ENCODE measurements around the gene RASA1. TPM values are rescaled to one million over a fixed set of nuclear protein-coding genes. Genes with fewer than 3 reads are reported as not detected.
A peak's percentile ranks its signal among the peaks of the same experiment; 100 is the strongest.

Gene RASA1
- polyA plus RNA-seq, 6 donors from 2014 or later, result 7.6 to 14.3 (median 7.8) TPM

DNA sequence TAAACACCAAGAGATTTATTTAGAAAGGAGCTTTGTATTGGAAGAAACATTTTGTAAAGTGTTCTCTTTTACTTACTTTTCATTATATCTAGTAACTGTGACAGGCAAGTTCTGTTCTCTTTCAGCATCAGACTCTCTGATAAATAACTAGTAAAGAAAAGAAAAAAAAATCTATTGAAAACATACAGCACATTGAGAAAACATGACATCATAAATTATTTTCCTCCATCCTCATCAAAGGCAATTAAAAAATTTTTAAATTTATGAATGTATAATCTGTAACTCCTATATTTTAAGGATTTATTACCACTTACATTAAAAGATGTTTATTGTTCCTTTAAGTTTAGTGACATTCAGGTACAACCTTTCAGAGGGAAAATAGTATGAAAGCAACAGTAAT lies 133.9 kb downstream of the RASA1 start:
- Mint-ChIP-seq H3K4me1 (peaks cover 8 to 25% (median 15%) of the 10 kb centered on the region in 3 donors), H3K36me3 (peaks cover 6 to 14% of the 10 kb centered on the region in 2 donors), H3K27ac (peak overlapping the region in 3 of 6 donors; percentile 20 to 70 (median 60)), H3K4me3 (no peak overlapping the region), H3K27me3 (no peaks in the 10 kb centered on the region), H3K9me3 (no peaks in the 10 kb centered on the region)
- ATAC-seq (ENCODE audit: low read depth in 2 of 2), result no peak
- no peak for DNase-seq

DNA sequence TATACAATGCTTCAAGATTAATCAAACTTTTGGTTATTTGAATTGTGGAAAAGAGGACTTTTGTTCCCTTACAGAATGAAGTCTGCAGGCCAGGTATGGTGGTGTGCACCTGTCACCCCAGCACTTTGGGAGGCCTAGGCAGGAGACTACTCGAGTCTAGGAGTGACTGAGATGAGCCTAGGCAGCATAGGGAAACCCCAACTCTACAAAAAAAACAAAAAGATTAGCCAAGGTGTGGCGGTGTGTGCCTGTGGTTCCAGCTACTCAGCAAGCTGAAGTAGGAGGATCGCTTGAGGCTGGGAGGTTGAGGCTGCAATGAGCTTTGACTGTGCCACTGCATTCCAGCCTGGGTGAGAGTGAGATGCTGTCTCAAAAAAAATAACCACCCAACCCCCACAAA lies 135.7 kb downstream of the RASA1 start:
- Mint-ChIP-seq H3K9me3 (no peaks in the 10 kb centered on the region), H3K27me3 (no peaks in the 10 kb centered on the region), H3K4me1 (peaks cover 8 to 40% (median 25%) of the 10 kb centered on the region in 3 donors), H3K27ac (peak overlapping the region in 1 of 6 donors; percentile 4), H3K4me3 (no peak overlapping the region), H3K36me3 (peaks cover 22 to 23% of the 10 kb centered on the region in 2 donors)
- ATAC-seq (ENCODE audit: low read depth in 2 of 2), result no peak
- no peak for DNase-seq

DNA sequence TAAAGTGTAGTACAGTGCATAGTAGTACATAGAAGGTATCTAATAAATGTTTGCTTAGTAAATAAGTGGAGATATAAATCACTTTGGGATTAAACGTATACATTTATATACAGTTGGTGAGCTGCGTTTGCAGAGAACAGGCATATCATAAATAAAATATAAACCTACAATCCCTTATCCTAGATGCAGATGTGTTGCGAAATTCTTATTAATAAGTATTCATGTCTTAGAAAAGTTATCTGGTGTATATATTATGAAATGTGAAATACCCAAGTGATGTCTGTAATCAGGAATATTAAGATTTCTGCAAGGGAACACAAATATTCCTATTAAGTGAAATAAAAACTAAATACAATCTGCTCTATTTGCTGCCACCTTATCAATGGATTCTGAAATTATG lies 136.2 kb downstream of the RASA1 start:
- Mint-ChIP-seq H3K36me3 (peaks cover 22 to 23% of the 10 kb centered on the region in 2 donors), H3K27me3 (no peaks in the 10 kb centered on the region), H3K27ac (no peak overlapping the region), H3K4me3 (no peak overlapping the region), H3K9me3 (no peaks in the 10 kb centered on the region), H3K4me1 (peaks cover 8 to 40% (median 25%) of the 10 kb centered on the region in 3 donors)
- DNase-seq (no peak), ATAC-seq (ENCODE audit: low read depth in 2 of 2) (no peak)

DNA sequence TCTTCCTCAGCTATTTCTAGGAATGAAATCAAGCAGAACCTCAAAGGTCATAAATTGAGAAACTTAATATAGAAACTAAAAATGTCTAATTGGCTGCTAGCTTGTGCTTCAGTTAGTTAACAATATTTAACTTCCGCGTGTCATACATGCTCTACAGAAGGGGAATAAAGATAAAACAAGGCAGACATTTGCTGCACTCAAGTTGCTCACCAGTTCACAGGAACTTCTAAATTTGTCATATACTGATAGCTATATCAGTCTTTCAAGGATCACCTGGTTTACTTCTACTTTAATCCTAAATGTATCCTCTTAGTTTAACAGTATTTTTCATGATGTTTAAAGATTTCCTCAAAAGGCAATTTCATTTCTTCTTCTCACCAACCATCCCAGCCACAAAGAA lies 136.7 kb downstream of the RASA1 start:
- no peaks in the 10 kb centered on the region for H3K27me3 Mint-ChIP-seq

DNA sequence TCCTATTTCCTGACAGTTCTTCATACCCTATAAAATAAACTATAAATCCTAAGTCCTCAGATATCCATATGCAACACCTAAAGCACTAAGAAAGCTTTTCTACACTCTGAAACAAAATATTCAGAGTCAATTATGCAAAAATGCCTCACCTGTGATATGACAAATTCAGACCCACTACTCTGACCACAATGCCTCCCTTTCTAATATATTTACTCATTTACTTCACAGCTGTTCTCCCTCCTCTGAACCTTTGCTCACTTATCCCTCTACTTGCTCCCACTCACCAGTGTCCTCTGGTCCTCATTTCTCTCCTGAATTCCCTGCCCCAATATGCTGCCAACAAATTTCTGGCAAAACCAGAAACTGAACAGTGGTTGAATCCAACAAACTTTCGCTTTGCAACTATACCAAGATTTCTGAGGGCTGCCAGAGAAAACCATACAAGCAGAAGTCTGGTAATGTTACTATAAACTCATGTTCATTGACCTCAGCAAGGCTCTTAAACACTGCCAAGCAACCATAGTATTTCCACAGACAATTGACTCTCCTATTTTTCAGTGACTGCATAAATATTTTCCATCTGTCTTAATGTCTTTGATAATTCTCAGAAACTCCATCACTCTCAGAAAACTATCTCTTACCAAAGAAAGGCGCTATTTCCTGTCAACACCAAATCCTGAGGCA lies 137.9 kb downstream of the RASA1 start:
- H3K27ac Mint-ChIP-seq, result peak overlapping the region; percentile 2 to 90 (median 58)
- H3K4me3 Mint-ChIP-seq, result no peak overlapping the region
- peaks cover 22 to 23% of the 10 kb centered on the region in 2 donors for H3K36me3 Mint-ChIP-seq
- ATAC-seq (ENCODE audit: low read depth in 2 of 2) (no peak), DNase-seq (no peak)
- H3K4me1 Mint-ChIP-seq, result peaks cover 2 to 44% (median 25%) of the 10 kb centered on the region in 3 donors
- H3K9me3 Mint-ChIP-seq, result no peaks in the 10 kb centered on the region
- H3K27me3 Mint-ChIP-seq, result no peaks in the 10 kb centered on the region

More for the DNA sequence above, 136.7 kb downstream of the RASA1 start:
- H3K36me3 Mint-ChIP-seq, result peaks cover 22 to 23% of the 10 kb centered on the region in 2 donors
- no peaks in the 10 kb centered on the region for H3K9me3 Mint-ChIP-seq
- DNase-seq, result no peak
- H3K4me1 Mint-ChIP-seq, result peaks cover 8 to 44% (median 25%) of the 10 kb centered on the region in 3 donors
- H3K27ac Mint-ChIP-seq, result peak overlapping the region in 3 of 6 donors; percentile 8 to 66 (median 57)
- ATAC-seq (ENCODE audit: low read depth in 2 of 2), result no peak
- H3K4me3 Mint-ChIP-seq, result no peak overlapping the region

DNA sequence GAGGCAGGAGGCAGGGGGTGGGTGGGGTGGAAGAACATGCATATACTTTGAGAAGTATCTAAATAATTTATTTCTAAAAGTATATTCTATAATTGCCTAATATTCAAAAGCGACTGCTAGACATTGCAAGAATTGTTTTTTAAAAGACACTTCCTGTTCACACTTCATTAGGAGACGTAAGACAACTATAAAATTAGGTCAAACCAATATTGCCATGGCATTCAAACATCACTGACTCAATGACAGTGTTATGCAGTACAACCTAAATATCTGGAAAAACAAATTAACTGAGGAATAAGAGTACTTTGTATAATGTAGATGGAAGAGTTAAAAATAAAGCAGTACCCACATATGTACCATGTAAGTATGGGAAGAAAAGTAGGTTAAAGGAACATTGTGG lies 140.5 kb downstream of the RASA1 start:
- ATAC-seq (ENCODE audit: low read depth in 2 of 2) (no peak), DNase-seq (no peak)
- Mint-ChIP-seq H3K9me3 (no peaks in the 10 kb centered on the region), H3K4me3 (peak overlapping the region in 1 of 8 donors; percentile 28), H3K27ac (peak overlapping the region in 5 of 6 donors; percentile 9 to 71 (median 21)), H3K36me3 (peaks cover 14 to 17% of the 10 kb centered on the region in 2 donors), H3K27me3 (no peaks in the 10 kb centered on the region), H3K4me1 (peaks cover 23 to 62% (median 34%) of the 10 kb centered on the region in 3 donors)

DNA sequence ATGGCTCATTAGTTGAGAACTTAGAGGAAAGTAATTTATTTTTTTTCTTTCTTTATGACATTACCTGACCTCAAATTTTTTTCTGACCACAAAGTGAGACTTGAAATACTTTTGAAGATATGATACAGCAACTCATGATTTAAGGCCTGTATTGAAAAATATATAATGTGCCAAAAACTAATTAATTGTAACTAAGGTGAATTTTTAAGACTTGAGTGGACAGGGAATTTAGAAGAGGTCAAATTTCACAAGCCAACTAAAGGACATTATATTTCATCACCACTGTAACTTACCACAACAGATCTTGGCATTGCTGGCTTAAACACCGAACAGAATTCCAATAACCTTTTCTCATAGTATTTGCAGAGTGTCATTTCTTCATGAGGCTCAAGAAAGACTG lies 143.2 kb downstream of the RASA1 start:
- ATAC-seq (ENCODE audit: low read depth in 2 of 2) (no peak), DNase-seq (no peak)
- H3K9me3 Mint-ChIP-seq, result no peaks in the 10 kb centered on the region
- peaks cover 14 to 17% of the 10 kb centered on the region in 2 donors for H3K36me3 Mint-ChIP-seq
- peaks cover 0 to 5% (median 0%) of the 10 kb centered on the region in 3 donors for H3K27me3 Mint-ChIP-seq
- peak overlapping the region; percentile 54 to 98 (median 92) for H3K27ac Mint-ChIP-seq
- H3K4me3 Mint-ChIP-seq, result peak overlapping the region; percentile 3 to 83 (median 66)
- peaks cover 25 to 55% (median 36%) of the 10 kb centered on the region in 3 donors for H3K4me1 Mint-ChIP-seq

DNA sequence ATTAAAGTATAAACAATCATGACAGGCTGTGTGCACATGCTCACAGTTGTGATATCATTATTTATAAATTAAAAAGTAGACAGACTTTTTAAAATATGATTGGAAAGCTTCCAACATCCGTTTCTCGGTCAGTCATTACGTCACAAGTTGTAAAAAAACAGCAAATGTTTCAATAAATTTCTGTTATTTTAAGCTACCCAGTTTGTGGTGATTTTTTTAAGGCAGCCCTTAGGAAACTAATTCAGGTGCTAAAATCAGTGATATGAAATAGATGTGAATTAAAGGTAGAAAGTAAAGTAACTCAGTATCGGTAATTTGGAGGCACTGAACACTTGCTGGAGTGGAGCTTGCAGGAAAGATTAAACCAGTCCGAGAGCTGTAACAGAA lies 143.9 kb downstream of the RASA1 start:
- Mint-ChIP-seq H3K36me3 (peaks cover 9 to 17% of the 10 kb centered on the region in 2 donors), H3K27me3 (peaks cover 0 to 8% (median 0%) of the 10 kb centered on the region in 3 donors), H3K4me1 (peaks cover 25 to 50% (median 29%) of the 10 kb centered on the region in 3 donors), H3K4me3 (peak overlapping the region; percentile 87 to 100 (median 94)), H3K27ac (peak overlapping the region; percentile 93 to 99 (median 98)), H3K9me3 (no peaks in the 10 kb centered on the region)
- DNase-seq (no peak), ATAC-seq (ENCODE audit: low read depth in 2 of 2) (no peak)

DNA sequence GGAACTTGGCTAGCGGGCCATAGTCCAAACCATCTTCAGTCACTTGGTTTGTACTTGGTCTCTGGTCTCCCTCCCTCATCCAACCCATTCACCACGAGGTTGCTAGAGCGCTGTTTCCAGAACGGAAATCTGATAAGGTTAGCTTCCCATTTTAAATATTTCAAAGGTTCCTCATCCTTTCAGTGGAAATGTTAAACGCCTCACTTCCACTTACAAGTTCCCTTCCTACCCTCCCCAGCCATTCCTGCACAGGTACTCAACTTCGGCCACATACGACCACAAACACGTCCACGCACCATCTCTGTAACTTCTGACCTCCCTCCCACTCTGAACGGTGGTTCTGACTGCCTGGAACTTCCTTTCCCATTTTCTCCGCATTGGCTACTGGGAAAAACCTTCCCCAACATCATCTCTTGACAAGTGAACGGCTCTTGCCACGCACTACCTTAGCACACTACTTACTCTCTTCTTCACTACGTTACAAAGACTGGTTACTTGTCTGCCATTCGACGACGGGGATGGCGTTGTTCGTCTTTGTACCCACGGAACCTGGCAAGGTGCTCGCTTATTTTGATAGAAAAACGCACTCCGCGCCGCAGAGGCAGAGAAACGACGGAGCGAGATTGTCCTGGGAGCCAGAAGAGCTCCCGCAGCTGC lies 144.4 kb downstream of the RASA1 start:
- Mint-ChIP-seq H3K9me3 (no peaks in the 10 kb centered on the region), H3K4me1 (peaks cover 24 to 45% (median 25%) of the 10 kb centered on the region in 3 donors), H3K4me3 (peak overlapping the region; percentile 87 to 100 (median 94)), H3K27ac (peak overlapping the region; percentile 93 to 99 (median 98)), H3K36me3 (peaks cover 3 to 12% of the 10 kb centered on the region in 2 donors), H3K27me3 (peaks cover 0 to 13% (median 0%) of the 10 kb centered on the region in 3 donors)
- ATAC-seq (ENCODE audit: low read depth in 2 of 2) (peak; percentile 32 to 37), DNase-seq (peak; percentile 39)

DNA sequence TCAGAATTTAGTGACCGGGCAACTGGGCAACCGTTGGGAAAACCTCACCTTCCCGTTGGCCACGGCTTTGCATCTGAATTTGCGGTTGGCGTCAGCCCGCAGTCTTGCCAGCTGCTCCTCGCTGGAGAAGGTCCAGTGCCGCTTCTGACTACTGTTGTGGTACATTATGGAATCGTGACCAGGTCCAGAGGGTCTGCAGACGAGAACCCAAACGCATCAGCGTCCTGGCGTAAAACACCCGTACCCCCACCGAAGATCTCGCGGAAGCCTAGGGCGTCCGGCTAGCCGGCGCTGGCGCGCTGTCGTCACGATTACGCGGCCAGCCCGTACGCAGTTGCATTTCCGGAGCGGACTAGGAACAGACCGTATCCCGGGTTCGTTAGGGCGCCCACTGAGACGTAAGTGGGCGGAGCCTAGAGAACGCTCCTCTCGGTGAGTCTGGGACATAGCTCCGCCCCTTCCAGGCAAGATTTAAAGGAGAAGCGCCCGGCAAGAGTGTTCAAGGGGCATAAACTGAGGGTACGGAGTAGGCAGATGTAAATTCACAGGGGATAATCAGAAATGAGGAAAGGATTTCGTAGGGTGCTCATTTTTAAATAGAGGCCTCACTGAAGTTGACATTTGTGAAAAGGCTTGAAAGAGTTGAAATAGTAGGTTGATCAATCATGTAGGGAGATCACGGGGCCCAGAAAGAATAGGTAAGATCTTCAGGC lies 145.1 kb downstream of the RASA1 start, which contains the start of gene CCNH:
Gene CCNH, minus strand, starts transcription at position 301 of the 713 bp plus-strand sequence. Its CDS starts 136 bp downstream, at position 165.
- H3K27me3 Mint-ChIP-seq, result peaks cover 0 to 20% (median 0%) of the 10 kb centered on the region in 3 donors
- H3K36me3 Mint-ChIP-seq, result peaks cover 0 to 6% of the 10 kb centered on the region in 2 donors
- no peaks in the 10 kb centered on the region for H3K9me3 Mint-ChIP-seq
- ATAC-seq (ENCODE audit: low read depth in 2 of 2) (peak; percentile 91 to 92), DNase-seq (peak; percentile 96)
- peak within 1 kb of the TSS; percentile 87 to 100 (median 94) for H3K4me3 Mint-ChIP-seq
- peaks cover 23 to 40% (median 25%) of the 10 kb centered on the region in 3 donors for H3K4me1 Mint-ChIP-seq
- peak within 1 kb of the TSS; percentile 93 to 99 (median 98) for H3K27ac Mint-ChIP-seq

DNA sequence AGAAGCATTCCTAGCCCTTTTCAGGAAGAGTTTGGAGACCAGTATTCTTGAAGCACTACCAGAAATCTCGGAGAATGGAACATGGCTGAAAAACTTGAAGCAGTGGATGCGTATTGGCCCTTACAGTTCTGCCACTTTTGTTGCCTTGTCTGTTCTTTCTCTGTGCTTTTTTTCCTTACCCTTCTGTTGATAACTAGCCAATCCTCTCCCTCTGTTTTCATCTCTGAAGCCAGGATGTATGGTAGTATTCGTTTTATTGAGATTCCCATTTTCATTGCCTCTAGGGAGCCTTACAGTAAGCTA lies 145.6 kb downstream of the RASA1 start:
- Mint-ChIP-seq H3K27ac (peak overlapping the region; percentile 93 to 99 (median 98)), H3K9me3 (no peaks in the 10 kb centered on the region), H3K27me3 (peaks cover 0 to 22% (median 0%) of the 10 kb centered on the region in 3 donors), H3K36me3 (peaks cover 0 to 1% of the 10 kb centered on the region in 2 donors), H3K4me1 (peaks cover 20 to 36% (median 25%) of the 10 kb centered on the region in 3 donors), H3K4me3 (peak overlapping the region; percentile 87 to 100 (median 94))
- no peak for DNase-seq
- ATAC-seq (ENCODE audit: low read depth in 2 of 2), result no peak

DNA sequence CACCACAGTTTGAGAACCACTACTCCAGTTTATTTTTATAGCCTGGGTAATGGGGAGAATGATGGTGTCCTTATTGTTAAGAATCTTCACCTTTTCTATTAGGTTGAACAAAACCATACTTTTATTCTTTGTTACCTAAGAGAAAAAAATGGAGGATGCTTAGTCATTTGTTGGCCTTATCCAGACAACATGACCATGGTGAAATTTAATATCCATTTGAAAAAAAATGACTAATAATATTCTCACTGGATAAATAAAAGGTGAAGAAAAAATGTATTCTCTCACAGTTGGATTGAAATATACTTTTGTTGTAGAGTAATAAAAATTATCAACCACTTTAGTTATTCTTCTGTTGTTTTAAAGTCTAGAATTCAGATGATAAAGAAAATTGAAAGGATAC lies 150.8 kb downstream of the RASA1 start:
- peaks cover 0 to 3% (median 0%) of the 10 kb centered on the region in 7 donors for H3K9me3 Mint-ChIP-seq
- DNase-seq (no peak), ATAC-seq (ENCODE audit: low read depth in 2 of 2) (no peak)
- H3K27me3 Mint-ChIP-seq, result peaks cover 9 to 36% (median 10%) of the 10 kb centered on the region in 3 donors
- H3K27ac Mint-ChIP-seq, result no peak overlapping the region
- H3K36me3 Mint-ChIP-seq, result no peaks in the 10 kb centered on the region
- H3K4me3 Mint-ChIP-seq, result no peak overlapping the region
- H3K4me1 Mint-ChIP-seq, result peaks cover 0 to 3% (median 0%) of the 10 kb centered on the region in 3 donors

DNA sequence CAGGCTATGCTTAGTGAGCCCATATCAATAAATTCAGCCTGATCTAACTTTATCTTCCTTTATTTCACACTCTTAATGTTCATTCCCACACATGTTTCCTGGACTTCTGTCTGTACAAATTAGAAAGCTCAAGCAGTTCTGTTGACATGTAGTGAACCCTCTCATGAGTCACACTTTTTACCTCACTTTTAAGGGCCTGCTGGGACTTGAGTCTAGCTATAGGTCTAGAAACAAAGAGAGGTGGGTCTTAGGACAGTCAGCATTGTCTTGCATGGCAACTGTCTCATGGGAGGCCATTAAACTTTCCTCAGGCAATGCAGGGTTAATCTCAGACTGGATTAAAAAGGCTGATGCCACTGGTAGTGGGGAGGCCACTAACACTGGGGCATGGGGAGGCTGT lies 153.6 kb downstream of the RASA1 start:
- H3K27ac Mint-ChIP-seq, result no peak overlapping the region

More for the DNA sequence above, 153.6 kb downstream of the RASA1 start:
- ATAC-seq (ENCODE audit: low read depth in 2 of 2) (no peak), DNase-seq (no peak)
- peaks cover 9 to 40% (median 21%) of the 10 kb centered on the region in 3 donors for H3K27me3 Mint-ChIP-seq
- no peak overlapping the region for H3K4me3 Mint-ChIP-seq
- H3K9me3 Mint-ChIP-seq, result peaks cover 0 to 3% (median 0%) of the 10 kb centered on the region in 7 donors
- H3K4me1 Mint-ChIP-seq, result peaks cover 0 to 7% (median 0%) of the 10 kb centered on the region in 3 donors
- no peaks in the 10 kb centered on the region for H3K36me3 Mint-ChIP-seq
